Neural progenitor cell (in vitro differentiated cells): ENCODE measurements around the gene SPRED2. TPM values are rescaled to one million over a fixed set of nuclear protein-coding genes. Genes with fewer than 3 reads are reported as not detected.

Source experiments
- DNase-seq: peaks from one replicate; pipeline ENCODE4 v3.0.0-alpha.2; 2016; ENCODE audit warnings: low spot score
- H2AFZ ChIP-seq: fragments of 200-600 bp; sonication (generic); replicated peaks from 2 replicates; pipeline ENCODE4 v1.6.1; 2016; ENCODE audit warnings: antibody characterized with exemption
- H3F3A ChIP-seq: fragments of 200-600 bp; sonication (generic); 2 replicates; pipeline ENCODE4 v1.6.1; 2016; ENCODE audit warnings: antibody characterized with exemption, low read depth
- H3K27ac ChIP-seq: fragments of 200-600 bp; sonication (generic); 2 replicates; pipeline ENCODE4 v1.5.1; 2016; ENCODE audit warnings: mild to moderate bottlenecking
- H3K27me3 ChIP-seq: fragments of 200-600 bp; sonication (generic); 2 replicates; pipeline ENCODE4 v1.6.1; 2016; ENCODE audit warnings: mild to moderate bottlenecking, moderate library complexity
- H3K36me3 ChIP-seq: fragments of 200-600 bp; sonication (generic); 2 replicates; pipeline ENCODE4 v1.5.1; 2016
- H3K4me1 ChIP-seq: fragments of 200-600 bp; sonication (generic); 2 replicates; pipeline ENCODE4 v1.6.1; 2016; ENCODE audit warnings: mixed run types
- H3K4me2 ChIP-seq: fragments of 200-600 bp; sonication (generic); 2 replicates; pipeline ENCODE4 v1.6.1; 2016
- H3K4me3 ChIP-seq: fragments of 200-600 bp; sonication (generic); 2 replicates; pipeline ENCODE4 v1.5.1; 2016
- H3K79me2 ChIP-seq: fragments of 200-600 bp; sonication (generic); 2 replicates; pipeline ENCODE4 v1.6.1; 2016; ENCODE audit warnings: low read depth
- H3K9ac ChIP-seq: fragments of 200-600 bp; sonication (generic); 2 replicates; pipeline ENCODE4 v1.6.1; 2016
- H3K9me3 ChIP-seq: fragments of 200-600 bp; sonication (generic); 2 replicates; pipeline ENCODE4 v1.5.1; 2016; ENCODE audit warnings: low read depth
- H4K20me1 ChIP-seq: fragments of 200-600 bp; sonication (generic); 2 replicates; pipeline ENCODE4 v1.6.1; 2016; ENCODE audit warnings: low read depth
- H3K27ac Mint-ChIP-seq: 3 replicates; pipeline ENCODE4 v1.8.0; 2021; ENCODE audit warnings: mixed read lengths
- H3K27me3 Mint-ChIP-seq: 2 replicates; pipeline ENCODE4 v1.8.0; 2022; ENCODE audit warnings: low read depth, mild to moderate bottlenecking, inconsistent platforms, moderate library complexity, mixed read lengths; ENCODE audit not compliant: insufficient read depth
- H3K36me3 Mint-ChIP-seq: 3 replicates; pipeline ENCODE4 v1.8.0; 2021; ENCODE audit warnings: mixed read lengths
- H3K4me1 Mint-ChIP-seq: 3 replicates; pipeline ENCODE4 v1.8.0; 2021; ENCODE audit warnings: mixed read lengths
- H3K4me3 Mint-ChIP-seq: 3 replicates; pipeline ENCODE4 v1.8.0; 2021; ENCODE audit warnings: mild to moderate bottlenecking, moderate library complexity, mixed read lengths
- H3K9me3 Mint-ChIP-seq: 3 replicates; pipeline ENCODE4 v1.8.0; 2020; ENCODE audit warnings: mixed read lengths
- EZH2 ChIP-seq: fragments of 200-600 bp; sonication (generic); IDR thresholded peaks from 2 replicates; pipeline ENCODE4 v1.6.1; 2017; ENCODE audit warnings: antibody characterized with exemption, mild to moderate bottlenecking, moderate library complexity
- EZH2phosphoT487 ChIP-seq: fragments of 200-600 bp; sonication (generic); IDR thresholded peaks from 2 replicates; pipeline ENCODE4 v1.6.1; 2017; ENCODE audit warnings: antibody characterized with exemption
- total RNA-seq: library from RNA; depleted of rRNA; stranded (reverse); fragments of >200 nt; gene quantifications from 2 replicates; pipeline ENCODE4 v1.2.3, GENCODE V29; 2015; ENCODE audit warnings: low replicate concordance
- TF ChIP-seq, protein P1 (sequence below): fragments of 200-600 bp; sonication (generic); IDR thresholded peaks from 2 replicates; pipeline ENCODE4 v1.5.1; 2017; ENCODE audit warnings: antibody characterized with exemption, mild to moderate bottlenecking

Gene SPRED2
- total RNA-seq, 1 donor from 2014 or later = 11.6 TPM

DNA sequence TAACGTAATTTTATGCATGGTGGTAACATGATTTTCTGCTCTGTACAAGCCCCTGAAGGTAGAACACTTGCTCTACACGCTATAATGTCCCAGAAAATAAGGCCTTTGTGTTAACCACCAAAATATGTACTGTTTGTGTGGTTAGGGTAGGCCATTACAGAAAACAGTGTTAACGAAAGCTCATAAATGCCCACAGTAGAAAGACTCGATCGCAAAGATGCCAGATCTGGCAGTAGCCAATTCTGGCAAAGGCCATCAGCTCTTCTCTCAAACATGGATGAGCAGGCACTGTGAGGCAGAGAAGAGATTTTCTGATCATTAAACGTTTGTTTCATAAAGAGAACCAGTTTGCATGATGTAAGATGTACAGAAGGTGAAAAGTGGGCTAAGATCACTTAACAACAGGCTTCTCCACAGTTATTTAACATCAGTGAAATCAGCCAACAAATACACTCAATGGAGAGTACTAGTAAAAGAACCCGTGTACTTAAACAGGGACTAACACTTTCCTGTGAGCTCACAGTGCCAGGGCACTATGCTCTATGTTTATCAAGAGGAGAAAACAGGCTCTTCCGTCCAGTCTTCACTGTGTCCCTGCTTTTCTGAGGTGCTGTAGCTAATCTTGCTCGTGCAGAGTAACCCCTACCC lies 80.3 kb downstream of the SPRED2 start:
- Mint-ChIP-seq H3K36me3 (peaks cover 16% of the 10 kb centered on the region), H3K27me3 (peaks cover 2% of the 10 kb centered on the region), H3K4me3 (no peak overlapping the region), H3K27ac (peak overlapping the region; percentile 66), H3K4me1 (peaks cover 75% of the 10 kb centered on the region), H3K9me3 (peaks cover 4% of the 10 kb centered on the region)
- H3K4me3 ChIP-seq = no peak overlapping the region
- TF ChIP-seq EZH2phosphoT487 (no peak), EZH2 (no peak)
- TF ChIP-seq, protein P1, sequence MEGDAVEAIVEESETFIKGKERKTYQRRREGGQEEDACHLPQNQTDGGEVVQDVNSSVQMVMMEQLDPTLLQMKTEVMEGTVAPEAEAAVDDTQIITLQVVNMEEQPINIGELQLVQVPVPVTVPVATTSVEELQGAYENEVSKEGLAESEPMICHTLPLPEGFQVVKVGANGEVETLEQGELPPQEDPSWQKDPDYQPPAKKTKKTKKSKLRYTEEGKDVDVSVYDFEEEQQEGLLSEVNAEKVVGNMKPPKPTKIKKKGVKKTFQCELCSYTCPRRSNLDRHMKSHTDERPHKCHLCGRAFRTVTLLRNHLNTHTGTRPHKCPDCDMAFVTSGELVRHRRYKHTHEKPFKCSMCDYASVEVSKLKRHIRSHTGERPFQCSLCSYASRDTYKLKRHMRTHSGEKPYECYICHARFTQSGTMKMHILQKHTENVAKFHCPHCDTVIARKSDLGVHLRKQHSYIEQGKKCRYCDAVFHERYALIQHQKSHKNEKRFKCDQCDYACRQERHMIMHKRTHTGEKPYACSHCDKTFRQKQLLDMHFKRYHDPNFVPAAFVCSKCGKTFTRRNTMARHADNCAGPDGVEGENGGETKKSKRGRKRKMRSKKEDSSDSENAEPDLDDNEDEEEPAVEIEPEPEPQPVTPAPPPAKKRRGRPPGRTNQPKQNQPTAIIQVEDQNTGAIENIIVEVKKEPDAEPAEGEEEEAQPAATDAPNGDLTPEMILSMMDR = no peak
- H3K9me3 ChIP-seq = no peaks in the 10 kb centered on the region
- peaks cover 40% of the 10 kb centered on the region for H3K4me1 ChIP-seq
- H3K4me2 ChIP-seq = no peak overlapping the region
- DNase-seq = no peak
- H3K27ac ChIP-seq = no peak overlapping the region
- peaks cover 11% of the 10 kb centered on the region for H3K79me2 ChIP-seq
- no peaks in the 10 kb centered on the region for H3K36me3 ChIP-seq
- no peaks in the 10 kb centered on the region for H3K27me3 ChIP-seq
- peaks cover 20% of the 10 kb centered on the region for H3F3A ChIP-seq
- peaks cover 74% of the 10 kb centered on the region for H4K20me1 ChIP-seq
- no peak overlapping the region for H3K9ac ChIP-seq
- H2AFZ ChIP-seq = no peak overlapping the region

GRCh38 chr2:65351234-65351947 lies 81.0 kb downstream of the SPRED2 start:
- H3K9ac ChIP-seq = no peak overlapping the region
- H3K4me3 ChIP-seq = no peak overlapping the region
- peak overlapping the region; percentile 40 for H3K4me2 ChIP-seq
- no peak overlapping the region for H3K27ac ChIP-seq
- peaks cover 6% of the 10 kb centered on the region for H3K9me3 Mint-ChIP-seq
- H3K36me3 Mint-ChIP-seq = peaks cover 18% of the 10 kb centered on the region
- peaks cover 37% of the 10 kb centered on the region for H3K4me1 ChIP-seq
- H2AFZ ChIP-seq = no peak overlapping the region
- H4K20me1 ChIP-seq = peaks cover 67% of the 10 kb centered on the region
- no peak overlapping the region for H3K27ac Mint-ChIP-seq
- H3F3A ChIP-seq = peaks cover 20% of the 10 kb centered on the region
- peaks cover 2% of the 10 kb centered on the region for H3K27me3 Mint-ChIP-seq
- peak overlapping the region; percentile 51 for H3K4me3 Mint-ChIP-seq
- H3K36me3 ChIP-seq = no peaks in the 10 kb centered on the region
- H3K9me3 ChIP-seq = no peaks in the 10 kb centered on the region
- no peak for TF ChIP-seq EZH2phosphoT487
- no peak for TF ChIP-seq EZH2
- TF ChIP-seq, protein P1 = no peak
- no peaks in the 10 kb centered on the region for H3K27me3 ChIP-seq
- DNase-seq = no peak
- peaks cover 72% of the 10 kb centered on the region for H3K4me1 Mint-ChIP-seq
- peaks cover 11% of the 10 kb centered on the region for H3K79me2 ChIP-seq

- H4K20me1 ChIP-seq = peaks cover 67% of the 10 kb centered on the region
- peak overlapping the region; percentile 19 for H3K4me3 Mint-ChIP-seq
- no peaks in the 10 kb centered on the region for H3K9me3 ChIP-seq
- H2AFZ ChIP-seq = no peak overlapping the region
- H3K4me1 ChIP-seq = peaks cover 37% of the 10 kb centered on the region
- no peak overlapping the region for H3K4me3 ChIP-seq
- H3K4me1 Mint-ChIP-seq = peaks cover 66% of the 10 kb centered on the region
- peaks cover 8% of the 10 kb centered on the region for H3K79me2 ChIP-seq
- H3K9me3 Mint-ChIP-seq = peaks cover 9% of the 10 kb centered on the region
- peak; percentile 39 for DNase-seq
- H3K27ac ChIP-seq = no peak overlapping the region
- H3F3A ChIP-seq = peaks cover 20% of the 10 kb centered on the region
- TF ChIP-seq EZH2 = no peak
- TF ChIP-seq, protein P1 = peak; percentile 37
- H3K36me3 ChIP-seq = no peaks in the 10 kb centered on the region
- H3K27ac Mint-ChIP-seq = peak overlapping the region; percentile 57
- H3K4me2 ChIP-seq = peak overlapping the region; percentile 40
- peaks cover 2% of the 10 kb centered on the region for H3K27me3 Mint-ChIP-seq
- H3K36me3 Mint-ChIP-seq = peaks cover 14% of the 10 kb centered on the region
- no peak overlapping the region for H3K9ac ChIP-seq
- no peaks in the 10 kb centered on the region for H3K27me3 ChIP-seq
Measured at GRCh38 chr2:65350651-65351056, 81.7 kb downstream of the SPRED2 start.
